HL-60 (cell line): ENCODE data around the gene UBE2Q2.

ENCODE experiments used
- CTCF ChIP-seq: IDR thresholded peaks from one replicate; pipeline ENCODE4 v1.5.1; 2011; ENCODE audit warnings: low read length, control low read depth, inconsistent platforms; ENCODE audit not compliant: insufficient read depth
- GABPA ChIP-seq: IDR thresholded peaks from 2 replicates; pipeline ENCODE4 v1.6.1; 2012; ENCODE audit warnings: low read depth
- POLR2AphosphoS5 ChIP-seq: IDR thresholded peaks from 2 replicates; pipeline ENCODE4 v1.6.1; 2012; ENCODE audit warnings: low read depth
- REST ChIP-seq: IDR thresholded peaks from 2 replicates; pipeline ENCODE4 v1.6.1; 2012; ENCODE audit warnings: low read depth; ENCODE audit not compliant: insufficient replicate concordance
- SPI1 ChIP-seq: IDR thresholded peaks from 2 replicates; pipeline ENCODE4 v1.6.1; 2012; ENCODE audit warnings: low read depth, mild to moderate bottlenecking, borderline replicate concordance

GRCh38 chr15:75900577-75900976 lies 57.3 kb downstream of the UBE2Q2 start:
- TF ChIP-seq CTCF: no peak
- no peak for TF ChIP-seq REST
- TF ChIP-seq POLR2AphosphoS5: no peak
- no peak for TF ChIP-seq GABPA
- TF ChIP-seq SPI1: no peak
